ENCODE data around the gene CHODL.

CHODL gene

GRCh38 chr21:18244671-18245463 is at the start of gene CHODL:
TSS of gene CHODL (plus strand) at chr21:18244833. CDS start at chr21:18245224, 391 bp downstream.
- DNase-seq (ENCODE audit: low read depth), result no peak

- DNase-seq (ENCODE audit: low read depth), result no peak
Measured at GRCh38 chr21:18204931-18205330, 39.7 kb upstream of the CHODL start.

GRCh38 chr21:18218331-18218730 is 26.3 kb upstream of the CHODL start:
- DNase-seq (ENCODE audit: low read depth), result no peak

- DNase-seq (ENCODE audit: low read depth), result no peak
Measured at GRCh38 chr21:18220498-18220897, 24.1 kb upstream of the CHODL start.

GRCh38 chr21:18222346-18222745 is 22.3 kb upstream of the CHODL start:
- no peak for DNase-seq (ENCODE audit: low read depth)

GRCh38 chr21:18228060-18228739 is 16.4 kb upstream of the CHODL start:
- DNase-seq (ENCODE audit: low read depth), result no peak

- no peak for DNase-seq (ENCODE audit: low read depth)
Measured at GRCh38 chr21:18235545-18235944, 9.1 kb upstream of the CHODL start.

GRCh38 chr21:18245464-18245967 is 883 bp downstream of the CHODL start:
- DNase-seq (ENCODE audit: low read depth), result no peak

GRCh38 chr21:18248171-18248570 is 3.5 kb downstream of the CHODL start:
- no peak for DNase-seq (ENCODE audit: low read depth)

- no peak for DNase-seq (ENCODE audit: low read depth)
Measured at GRCh38 chr21:18249672-18250071, 5.0 kb downstream of the CHODL start.

- no peak for DNase-seq (ENCODE audit: low read depth)
Measured at GRCh38 chr21:18251065-18251464, 6.4 kb downstream of the CHODL start.

- no peak for DNase-seq (ENCODE audit: low read depth)
Measured at GRCh38 chr21:18252256-18252655, 7.6 kb downstream of the CHODL start.

- no peak for DNase-seq (ENCODE audit: low read depth)
Measured at GRCh38 chr21:18252680-18253079, 8.0 kb downstream of the CHODL start.

- no peak for DNase-seq (ENCODE audit: low read depth)
Measured at GRCh38 chr21:18253221-18253620, 8.6 kb downstream of the CHODL start.

GRCh38 chr21:18253799-18254198 is 9.2 kb downstream of the CHODL start:
- DNase-seq (ENCODE audit: low read depth), result no peak

- no peak for DNase-seq (ENCODE audit: low read depth)
Measured at GRCh38 chr21:18265944-18266343, 21.3 kb downstream of the CHODL start.

- no peak for DNase-seq (ENCODE audit: low read depth)
Measured at GRCh38 chr21:18267496-18267895, 22.9 kb downstream of the CHODL start.

- DNase-seq (ENCODE audit: low read depth), result no peak
Measured at GRCh38 chr21:18268906-18269305, 24.3 kb downstream of the CHODL start.

GRCh38 chr21:18269856-18270255 is 25.2 kb downstream of the CHODL start:
- DNase-seq (ENCODE audit: low read depth), result no peak

- DNase-seq (ENCODE audit: low read depth), result no peak
Measured at GRCh38 chr21:18273400-18273799, 28.8 kb downstream of the CHODL start.

- DNase-seq (ENCODE audit: low read depth), result no peak
Measured at GRCh38 chr21:18274370-18274769, 29.7 kb downstream of the CHODL start.

- no peak for DNase-seq (ENCODE audit: low read depth)
Measured at GRCh38 chr21:18275781-18276180, 31.1 kb downstream of the CHODL start.

GRCh38 chr21:18285379-18285778 is 40.7 kb downstream of the CHODL start:
- no peak for DNase-seq (ENCODE audit: low read depth)

Measured in activated T-cell treated with anti-CD3 and anti-CD28 coated beads for 48 hours (primary cell).